A673 (cell line): ENCODE data around the gene NCR1.

Experiments used
- CTCF ChIP-seq: fragments of 300-800, 200-600 bp; sonication (generic); conservative IDR thresholded peaks from 2 replicates; pipeline ENCODE4 v1.5.1; 2017; ENCODE audit warnings: low read depth, mild to moderate bottlenecking, antibody characterized with exemption, low read length, moderate library complexity, mixed read lengths
- EZH2 ChIP-seq: fragments of 200-600 bp; sonication (generic); IDR thresholded peaks from 2 replicates; pipeline ENCODE4 v1.6.1; 2017; ENCODE audit warnings: borderline replicate concordance, low read depth, mild to moderate bottlenecking, mixed read lengths, antibody characterized with exemption, low read length; ENCODE audit not compliant: poor library complexity, severe bottlenecking

- no peak for TF ChIP-seq EZH2
- no peak for TF ChIP-seq CTCF
These were observed 12.5 kb upstream of the NCR1 start for GRCh38 chr19:54893406-54893805.
